HG02973 (cell line): ENCODE results near the gene DNAAF8.
A peak's percentile ranks its signal among the peaks of the same experiment; 100 is the strongest.
"Not testable (repeated sequence)": the region's sequence is repeated elsewhere in the genome, so short reads cannot be mapped to it uniquely, and the experiment has no call there.

Experiments used
- ATAC-seq: cut with Tn5 transposase; IDR thresholded peaks from one replicate; pipeline ENCODE4 v1.9.1; 2021; ENCODE audit warnings: moderate library complexity; ENCODE audit not compliant: unreplicated experiment

The DNAAF8 gene

GRCh38 chr16:4723071-4723767 is 11.1 kb upstream of the DNAAF8 start:
- no peak for ATAC-seq

- no peak for ATAC-seq
Measured at GRCh38 chr16:4724661-4725270, 9.6 kb upstream of the DNAAF8 start.

- no peak for ATAC-seq
Measured at GRCh38 chr16:4726616-4727015, 7.7 kb upstream of the DNAAF8 start.

GRCh38 chr16:4728676-4729075 is 5.7 kb upstream of the DNAAF8 start:
- no peak for ATAC-seq

GRCh38 chr16:4729876-4730275 is 4.5 kb upstream of the DNAAF8 start:
- no peak for ATAC-seq

GRCh38 chr16:4733211-4733742 is 1.1 kb upstream of the DNAAF8 start:
- ATAC-seq: no peak

- ATAC-seq: no peak
Measured at GRCh38 chr16:4733747-4734062, 632 bp upstream of the DNAAF8 start.

- ATAC-seq: peak; percentile 43
Measured at GRCh38 chr16:4734730-4735535, 596 bp downstream of the DNAAF8 start.

- ATAC-seq: no peak
Measured at GRCh38 chr16:4736546-4736945, 2.2 kb downstream of the DNAAF8 start.

GRCh38 chr16:4737545-4737944 is 3.2 kb downstream of the DNAAF8 start:
- ATAC-seq: no peak

- not testable (repeated sequence) for ATAC-seq
Measured at GRCh38 chr16:4738370-4738769, 4.0 kb downstream of the DNAAF8 start.

GRCh38 chr16:4743226-4743878 is 9.0 kb downstream of the DNAAF8 start:
- no peak for ATAC-seq

- ATAC-seq: no peak
Measured at GRCh38 chr16:4744555-4745273, 10.4 kb downstream of the DNAAF8 start.

GRCh38 chr16:4745274-4745569 is 10.9 kb downstream of the DNAAF8 start:
- ATAC-seq: no peak

GRCh38 chr16:4746215-4746614 is 11.9 kb downstream of the DNAAF8 start:
- no peak for ATAC-seq

- no peak for ATAC-seq
Measured at GRCh38 chr16:4746991-4747574, 12.7 kb downstream of the DNAAF8 start.

- no peak for ATAC-seq
Measured at GRCh38 chr16:4747906-4748681, 13.8 kb downstream of the DNAAF8 start.

GRCh38 chr16:4748682-4749411 is 14.5 kb downstream of the DNAAF8 start:
- ATAC-seq: no peak

- ATAC-seq: no peak
Measured at GRCh38 chr16:4749700-4750257, 15.4 kb downstream of the DNAAF8 start.
